Body of pancreas (tissue), 4 donors: ENCODE data around the gene ELL.

ENCODE experiments used
- POLR2A ChIP-seq, 3 donors: fragments of 450-650 bp; IDR thresholded peaks; one replicate each; pipeline ENCODE4 v1.6.1; 2016; ENCODE audit warnings: antibody characterized with exemption in 3 of 3, mild to moderate bottlenecking in 2 of 3
- TF ChIP-seq, protein P1 (sequence below), 7 experiments: fragments of 450-650 bp in 4 of 7; fragments of 200-600 bp in 3 of 7; sonication (generic) in 3 of 7; IDR thresholded peaks; one replicate each; pipeline ENCODE4 v1.5.1; 2016 to 2019; ENCODE audit warnings: antibody characterized with exemption in 7 of 7

DNA sequence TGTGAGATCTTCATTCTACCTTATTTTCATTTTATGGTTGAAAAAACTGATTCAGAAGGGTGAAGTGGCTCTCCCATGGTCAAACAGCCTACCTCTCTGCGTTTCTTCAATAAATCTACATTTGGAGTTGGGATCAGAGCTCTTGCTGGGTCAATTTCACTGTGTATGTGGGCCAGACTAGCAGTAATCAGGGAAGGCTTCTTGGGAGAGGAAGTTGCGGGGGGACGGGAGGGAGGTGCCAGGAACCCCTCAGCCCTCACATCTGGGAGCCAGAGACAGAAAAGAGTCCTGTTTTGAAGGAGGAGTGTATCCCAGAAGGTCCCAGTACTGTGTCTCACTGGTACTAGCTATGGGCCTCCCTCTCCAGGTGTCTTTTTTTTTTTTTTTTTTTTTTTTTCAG lies 36.7 kb upstream of the ELL start:
- TF ChIP-seq, protein P1, sequence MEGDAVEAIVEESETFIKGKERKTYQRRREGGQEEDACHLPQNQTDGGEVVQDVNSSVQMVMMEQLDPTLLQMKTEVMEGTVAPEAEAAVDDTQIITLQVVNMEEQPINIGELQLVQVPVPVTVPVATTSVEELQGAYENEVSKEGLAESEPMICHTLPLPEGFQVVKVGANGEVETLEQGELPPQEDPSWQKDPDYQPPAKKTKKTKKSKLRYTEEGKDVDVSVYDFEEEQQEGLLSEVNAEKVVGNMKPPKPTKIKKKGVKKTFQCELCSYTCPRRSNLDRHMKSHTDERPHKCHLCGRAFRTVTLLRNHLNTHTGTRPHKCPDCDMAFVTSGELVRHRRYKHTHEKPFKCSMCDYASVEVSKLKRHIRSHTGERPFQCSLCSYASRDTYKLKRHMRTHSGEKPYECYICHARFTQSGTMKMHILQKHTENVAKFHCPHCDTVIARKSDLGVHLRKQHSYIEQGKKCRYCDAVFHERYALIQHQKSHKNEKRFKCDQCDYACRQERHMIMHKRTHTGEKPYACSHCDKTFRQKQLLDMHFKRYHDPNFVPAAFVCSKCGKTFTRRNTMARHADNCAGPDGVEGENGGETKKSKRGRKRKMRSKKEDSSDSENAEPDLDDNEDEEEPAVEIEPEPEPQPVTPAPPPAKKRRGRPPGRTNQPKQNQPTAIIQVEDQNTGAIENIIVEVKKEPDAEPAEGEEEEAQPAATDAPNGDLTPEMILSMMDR (IDR thresholded peaks at IDR 0.05): no peak
- no peak for TF ChIP-seq POLR2A (IDR thresholded peaks at IDR 0.05)
